Left ventricle myocardium superior (tissue), 1 donor: ENCODE results near the gene PHACTR2. TPM values are rescaled to one million over a fixed set of nuclear protein-coding genes. Genes with fewer than 3 reads are reported as not detected.
"Not testable (repeated sequence)": the region's sequence is repeated elsewhere in the genome, so short reads cannot be mapped to it uniquely, and the experiment has no call there.

Source experiments
- ATAC-seq: fragments of 200-7000 bp; cut with Tn5 transposase; one replicate; pipeline ENCODE4 v1.9.1; 2020; ENCODE audit warnings: mild to moderate bottlenecking, moderate library complexity
- DNase-seq: peaks from one replicate; pipeline ENCODE4 v3.0.0-alpha.2; 2020
- intact Hi-C: fragments of 100-400 bp; cut with micrococcal nuclease; formaldehyde crosslinking; loops from one replicate; pipeline ENCODE4 v1.11.0; 2022
- long read RNA-seq: library from polyadenylated mRNA; unstranded; transcript quantifications from one replicate; pipeline ENCODE4 v2.0.0, GENCODE V29; 2021
- total RNA-seq: library from RNA; stranded (reverse); fragmentation: NEBNext Ultra II Directional; extraction: Animal tissue kit (Norgen Biotek cat#: 25700); gene quantifications from one replicate; pipeline ENCODE4 v1.2.1, GENCODE V29; 2021
- donor health status: DM: no; HTN: yes; CAD: no; lungs with severe emphysema.

Gene PHACTR2
- 88.1 TPM for total RNA-seq
- long read RNA-seq, full-length matches to known transcripts = 51 of 111 reads
- long read RNA-seq, partial matches to known transcripts = 54 of 111 reads
- long read RNA-seq, other reads (novel, unspliced or antisense) = 6 of 111 reads

GRCh38 chr6:143677891-143678791 is at the start of gene PHACTR2:
PHACTR2 (plus strand) TSS chr6:143677965; CDS start chr6:143678164, 199 bp downstream.
- intact Hi-C loops = no loop called here
- DNase-seq (peak; percentile 85), ATAC-seq (peak; percentile 93)

GRCh38 chr6:143629104-143630080 is 48.4 kb upstream of the PHACTR2 start:
- ATAC-seq = no peak
- DNase-seq = no peak
- intact Hi-C loops = no loop called here

GRCh38 chr6:143631196-143631595 is 46.6 kb upstream of the PHACTR2 start:
- intact Hi-C loops, DNase-seq, ATAC-seq: not testable (repeated sequence)

GRCh38 chr6:143632894-143633293 is 44.9 kb upstream of the PHACTR2 start:
- intact Hi-C loops = no loop called here
- ATAC-seq = no peak
- no peak for DNase-seq

- ATAC-seq = no peak
- intact Hi-C loops = no loop called here
- DNase-seq = no peak
These were observed 43.3 kb upstream of the PHACTR2 start for GRCh38 chr6:143634486-143634885.

- intact Hi-C loops = no loop called here
- DNase-seq (no peak), ATAC-seq (no peak)
These were observed 40.1 kb upstream of the PHACTR2 start for GRCh38 chr6:143637691-143638090.

GRCh38 chr6:143642403-143642802 is 35.4 kb upstream of the PHACTR2 start:
- ATAC-seq = no peak

GRCh38 chr6:143647191-143647590 is 30.6 kb upstream of the PHACTR2 start:
- intact Hi-C loops = no loop called here
- DNase-seq (no peak), ATAC-seq (no peak)

More at GRCh38 chr6:143642403-143642802, 35.4 kb upstream of the PHACTR2 start:
- no peak for DNase-seq
- intact Hi-C loops = no loop called here

GRCh38 chr6:143647732-143648131 is 30.0 kb upstream of the PHACTR2 start:
- intact Hi-C loops = no loop called here
- DNase-seq = no peak
- no peak for ATAC-seq

GRCh38 chr6:143649319-143649718 is 28.4 kb upstream of the PHACTR2 start:
- intact Hi-C loops, ATAC-seq, DNase-seq: not testable (repeated sequence)

GRCh38 chr6:143651328-143651727 is 26.4 kb upstream of the PHACTR2 start:
- DNase-seq, ATAC-seq, intact Hi-C loops: not testable (repeated sequence)

- intact Hi-C loops = no loop called here
- DNase-seq (no peak), ATAC-seq (no peak)
These were observed 24.9 kb upstream of the PHACTR2 start for GRCh38 chr6:143652841-143653331.

GRCh38 chr6:143655541-143655940 is 22.2 kb upstream of the PHACTR2 start:
- DNase-seq (no peak), ATAC-seq (no peak)
- intact Hi-C loops = no loop called here

GRCh38 chr6:143656026-143656425 is 21.7 kb upstream of the PHACTR2 start:
- DNase-seq = no peak
- no peak for ATAC-seq
- intact Hi-C loops = no loop called here

GRCh38 chr6:143657809-143658208 is 20.0 kb upstream of the PHACTR2 start:
- no peak for DNase-seq
- no peak for ATAC-seq
- intact Hi-C loops = no loop called here

- ATAC-seq, DNase-seq, intact Hi-C loops: not testable (repeated sequence)
These were observed 17.6 kb upstream of the PHACTR2 start for GRCh38 chr6:143660170-143660569.

- no peak for ATAC-seq
- intact Hi-C loops = no loop called here
- DNase-seq = no peak
These were observed 13.6 kb upstream of the PHACTR2 start for GRCh38 chr6:143664171-143664570.

GRCh38 chr6:143666007-143666406 is 11.8 kb upstream of the PHACTR2 start:
- DNase-seq, ATAC-seq, intact Hi-C loops: not testable (repeated sequence)

- intact Hi-C loops, DNase-seq, ATAC-seq: not testable (repeated sequence)
These were observed 8.3 kb upstream of the PHACTR2 start for GRCh38 chr6:143669483-143669882.
